Colonic mucosa (tissue), 4 donors: ENCODE results near the gene AADACL3. TPM values are rescaled to one million over a fixed set of nuclear protein-coding genes. Genes with fewer than 3 reads are reported as not detected.

ENCODE experiments used
- DNase-seq: peaks from one replicate; pipeline ENCODE4 v3.0.0-alpha.2; 2020
- H3K27ac ChIP-seq: fragments of 200-600 bp; one replicate; pipeline ENCODE4 v1.8.0; 2021
- H3K27me3 ChIP-seq: fragments of 200-600 bp; one replicate; pipeline ENCODE4 v1.8.0; 2021
- H3K36me3 ChIP-seq: fragments of 200-600 bp; one replicate; pipeline ENCODE4 v1.8.0; 2021
- H3K4me1 ChIP-seq: fragments of 200-600 bp; one replicate; pipeline ENCODE4 v1.8.0; 2021; ENCODE audit warnings: mild to moderate bottlenecking
- H3K4me3 ChIP-seq: fragments of 200-600 bp; one replicate; pipeline ENCODE4 v1.8.0; 2021
- H3K9ac ChIP-seq, 2 donors: one replicate each; pipeline ENCODE4 v1.7.0; 2013; ENCODE audit warnings: control low read depth in 2 of 2, low read depth in 2 of 2, low read length in 2 of 2
- H3K9me3 ChIP-seq: fragments of 200-600 bp; one replicate; pipeline ENCODE4 v1.8.0; 2021
- CTCF ChIP-seq: fragments of 200-600 bp; IDR thresholded peaks from one replicate; pipeline ENCODE4 v1.8.0; 2022; ENCODE audit warnings: antibody characterized with exemption, mild to moderate bottlenecking
- intact Hi-C: fragments of 100-400 bp; cut with DNase I; formaldehyde crosslinking; loops from one replicate; pipeline ENCODE4 v1.14.1; 2022
- total RNA-seq, 2 donors: library from RNA; stranded (reverse); fragmentation: NEBNext Ultra II Directional in 1 of 2; extraction: Animal tissue kit (Norgen Biotek cat#: 25700) in 1 of 2; gene quantifications; one replicate each; pipeline ENCODE4 v1.2.1, GENCODE V29; 2021
- donor health status: healthy.
- donor health status: DM: no; HTN: no; CAD: no.
- donor health status: DM: no; HTN: no; CAD: no.

AADACL3 gene
- total RNA-seq, 2 donors from 2014 or later = not detected

- DNase-seq = no peak
- Histone ChIP-seq H3K27ac (no peak within 1 kb of the TSS), H3K27me3 (no peaks in the 10 kb centered on the region), H3K9ac (no peak within 1 kb of the TSS), H3K4me3 (no peak within 1 kb of the TSS), H3K4me1 (no peaks in the 10 kb centered on the region), H3K36me3 (no peaks in the 10 kb centered on the region), H3K9me3 (no peaks in the 10 kb centered on the region)
- intact Hi-C loops = no loop called here
- no peak for TF ChIP-seq CTCF
Measured at GRCh38 chr1:12745992-12746323, 30.0 kb downstream of the AADACL3 start, which contains the start of gene CFAP107. CFAP107 (plus strand) TSS chr1:12746200; CDS start chr1:12746431, 231 bp downstream.

- intact Hi-C loops = no loop called here
- no peak overlapping the region for H3K4me3 ChIP-seq
- TF ChIP-seq CTCF = no peak
- no peaks in the 10 kb centered on the region for H3K36me3 ChIP-seq
- no peaks in the 10 kb centered on the region for H3K27me3 ChIP-seq
- no peaks in the 10 kb centered on the region for H3K9me3 ChIP-seq
- no peaks in the 10 kb centered on the region for H3K4me1 ChIP-seq
- DNase-seq = no peak
- H3K27ac ChIP-seq = no peak overlapping the region
- H3K9ac ChIP-seq = no peak overlapping the region
Measured at GRCh38 chr1:12748778-12749355, 33.0 kb downstream of the AADACL3 start.

GRCh38 chr1:12754738-12755137 is 38.8 kb downstream of the AADACL3 start:
- Histone ChIP-seq H3K4me1 (no peaks in the 10 kb centered on the region), H3K27ac (no peak overlapping the region), H3K27me3 (no peaks in the 10 kb centered on the region), H3K36me3 (no peaks in the 10 kb centered on the region), H3K4me3 (no peak overlapping the region), H3K9me3 (no peaks in the 10 kb centered on the region), H3K9ac (no peak overlapping the region)
- DNase-seq = no peak
- TF ChIP-seq CTCF = no peak
- intact Hi-C loops = no loop called here

- Histone ChIP-seq H3K9me3 (no peaks in the 10 kb centered on the region), H3K27me3 (no peaks in the 10 kb centered on the region), H3K36me3 (no peaks in the 10 kb centered on the region), H3K4me3 (no peak overlapping the region), H3K9ac (no peak overlapping the region), H3K4me1 (no peaks in the 10 kb centered on the region), H3K27ac (no peak overlapping the region)
- DNase-seq = no peak
- intact Hi-C loops = no loop called here
- no peak for TF ChIP-seq CTCF
Measured at GRCh38 chr1:12756273-12756672, 40.4 kb downstream of the AADACL3 start.

GRCh38 chr1:12756768-12757413 is 41.0 kb downstream of the AADACL3 start:
- no peaks in the 10 kb centered on the region for H3K36me3 ChIP-seq
- H3K27me3 ChIP-seq = no peaks in the 10 kb centered on the region
- no peak overlapping the region for H3K4me3 ChIP-seq
- intact Hi-C loops = no loop called here
- no peak for DNase-seq
- no peaks in the 10 kb centered on the region for H3K9me3 ChIP-seq
- no peak overlapping the region for H3K27ac ChIP-seq
- no peaks in the 10 kb centered on the region for H3K4me1 ChIP-seq
- no peak for TF ChIP-seq CTCF
- no peak overlapping the region for H3K9ac ChIP-seq
